Activated CD8-positive, alpha-beta memory T cell treated with anti-CD3 and anti-CD28 coated beads, Interleukin-2, amount 50 U/mL, for 48 hours (primary cell): Measurements from ENCODE around the gene NEK5.
"Not testable (repeated sequence)": the region's sequence is repeated elsewhere in the genome, so short reads cannot be mapped to it uniquely, and the experiment has no call there.

Experiments
- DNase-seq: peaks from one replicate; pipeline ENCODE4 v3.0.0-alpha.2; 2020

NEK5 gene

GRCh38 chr13:52137489-52137888 lies 8.6 kb upstream of the NEK5 start:
- no peak for DNase-seq

GRCh38 chr13:52136763-52137162 lies 7.9 kb upstream of the NEK5 start:
- DNase-seq: no peak

- DNase-seq: no peak
These were observed 1.8 kb upstream of the NEK5 start for GRCh38 chr13:52130641-52131040.

GRCh38 chr13:52127783-52128702 lies 830 bp downstream of the NEK5 start:
- DNase-seq: peak; percentile 57

GRCh38 chr13:52127378-52127777 lies 1.5 kb downstream of the NEK5 start:
- no peak for DNase-seq

- DNase-seq: no peak
These were observed 3.3 kb downstream of the NEK5 start for GRCh38 chr13:52125547-52125946.

GRCh38 chr13:52118595-52118994 lies 10.3 kb downstream of the NEK5 start:
- DNase-seq: no peak

GRCh38 chr13:52118095-52118494 lies 10.8 kb downstream of the NEK5 start:
- no peak for DNase-seq

- DNase-seq: no peak
These were observed 16.3 kb downstream of the NEK5 start for GRCh38 chr13:52112591-52112990.

GRCh38 chr13:52109116-52109670 lies 19.7 kb downstream of the NEK5 start:
- DNase-seq: no peak

- no peak for DNase-seq
These were observed 23.0 kb downstream of the NEK5 start for GRCh38 chr13:52105841-52106240.

GRCh38 chr13:52104624-52105023 lies 24.2 kb downstream of the NEK5 start:
- no peak for DNase-seq

- DNase-seq: no peak
These were observed 25.5 kb downstream of the NEK5 start for GRCh38 chr13:52103386-52103785.

- not testable (repeated sequence) for DNase-seq
These were observed 26.4 kb downstream of the NEK5 start for GRCh38 chr13:52102423-52102822.

- no peak for DNase-seq
These were observed 31.7 kb downstream of the NEK5 start for GRCh38 chr13:52097197-52097596.

- no peak for DNase-seq
These were observed 32.1 kb downstream of the NEK5 start for GRCh38 chr13:52096748-52097147.

GRCh38 chr13:52096062-52096461 lies 32.8 kb downstream of the NEK5 start:
- no peak for DNase-seq

- DNase-seq: no peak
These were observed 36.8 kb downstream of the NEK5 start for GRCh38 chr13:52092087-52092486.

GRCh38 chr13:52091473-52091872 lies 37.4 kb downstream of the NEK5 start:
- no peak for DNase-seq

GRCh38 chr13:52085421-52085820 lies 43.5 kb downstream of the NEK5 start:
- DNase-seq: no peak

GRCh38 chr13:52084981-52085380 lies 43.9 kb downstream of the NEK5 start:
- not testable (repeated sequence) for DNase-seq

GRCh38 chr13:52082601-52083000 lies 46.3 kb downstream of the NEK5 start:
- DNase-seq: no peak

GRCh38 chr13:52079891-52080290 lies 49.0 kb downstream of the NEK5 start:
- DNase-seq: not testable (repeated sequence)

- no peak for DNase-seq
These were observed 57.8 kb downstream of the NEK5 start for GRCh38 chr13:52070929-52071523.
